Small intestine (tissue), 7 donors: ENCODE results near the gene TTLL8. TPM values are rescaled to one million over a fixed set of nuclear protein-coding genes. Genes with fewer than 3 reads are reported as not detected.

ENCODE experiments used
- DNase-seq, 2 donors: peaks; one replicate each; pipeline versions ENCODE4 v3.0.0 to v3.0.0-alpha.2; 2013
- FAIRE-seq: peaks from 2 replicates; lab custom pipeline; 2012; peaks lifted over from hg19 to GRCh38; lab: Jason Lieb, UNC
- H3K27ac ChIP-seq, 3 donors: one replicate each; pipeline ENCODE4 v1.5.1; 2013; ENCODE audit warnings: low read length in 2 of 3, mild to moderate bottlenecking in 2 of 3, control low read depth in 1 of 3, inconsistent platforms in 1 of 3, low read depth in 1 of 3, moderate library complexity in 1 of 3
- H3K27me3 ChIP-seq, 3 donors: one replicate each; pipeline ENCODE4 v1.6.1; 2013; ENCODE audit warnings: low read length in 3 of 3, inconsistent platforms in 1 of 3; ENCODE audit not compliant: control insufficient read depth in 3 of 3, insufficient read depth in 3 of 3
- H3K36me3 ChIP-seq, 3 donors: one replicate each; pipeline ENCODE4 v1.6.1; 2013; ENCODE audit warnings: low read length in 3 of 3, inconsistent platforms in 1 of 3, low read depth in 1 of 3, mild to moderate bottlenecking in 1 of 3, moderate library complexity in 1 of 3; ENCODE audit not compliant: control insufficient read depth in 3 of 3, insufficient read depth in 2 of 3
- H3K4me1 ChIP-seq, 3 donors: one replicate each; pipeline ENCODE4 v1.6.1; 2013; ENCODE audit warnings: low read length in 2 of 3, inconsistent platforms in 1 of 3, low read depth in 1 of 3, mild to moderate bottlenecking in 1 of 3, moderate library complexity in 1 of 3; ENCODE audit not compliant: control insufficient read depth in 3 of 3, insufficient read depth in 2 of 3
- H3K4me3 ChIP-seq, 3 donors: one replicate each; pipeline ENCODE4 v1.5.1; 2013; ENCODE audit warnings: low read length in 3 of 3, control low read depth in 1 of 3, inconsistent platforms in 1 of 3, low read depth in 1 of 3, mild to moderate bottlenecking in 1 of 3, moderate library complexity in 1 of 3
- H3K9me3 ChIP-seq, 2 donors: one replicate each; pipeline ENCODE4 v1.6.1; 2013; ENCODE audit warnings: low read depth in 1 of 2, low read length in 1 of 2; ENCODE audit not compliant: control insufficient read depth in 2 of 2, insufficient read depth in 1 of 2
- WGBS, 3 donors: extraction: QIAGEN DNeasy Blood & Tissue Kit; methylation state at CpG; one replicate each; pipeline ENCODE4 v1.1.7; 2013; 5-methylcytosine and 5-hydroxymethylcytosine counted together
- polyA plus RNA-seq, 4 donors: library from polyadenylated mRNA; stranded (reverse) in 3 of 4; unstranded in 1 of 4; fragments of 200-250 nt in 3 of 4; fragments of 120-200 nt in 1 of 4; gene quantifications; one replicate each; pipeline versions ENCODE4 v1.2.1 to v1.2.3, GENCODE V29; 2013
- donor health status: healthy with polysubstance abuse.
- donor health status: control.
- donor health status: control.
- donor health status: Bipolar disorder and iron deficiency.
- donor health status: healthy.

Gene TTLL8
- polyA plus RNA-seq, 4 donors: not detected

DNA sequence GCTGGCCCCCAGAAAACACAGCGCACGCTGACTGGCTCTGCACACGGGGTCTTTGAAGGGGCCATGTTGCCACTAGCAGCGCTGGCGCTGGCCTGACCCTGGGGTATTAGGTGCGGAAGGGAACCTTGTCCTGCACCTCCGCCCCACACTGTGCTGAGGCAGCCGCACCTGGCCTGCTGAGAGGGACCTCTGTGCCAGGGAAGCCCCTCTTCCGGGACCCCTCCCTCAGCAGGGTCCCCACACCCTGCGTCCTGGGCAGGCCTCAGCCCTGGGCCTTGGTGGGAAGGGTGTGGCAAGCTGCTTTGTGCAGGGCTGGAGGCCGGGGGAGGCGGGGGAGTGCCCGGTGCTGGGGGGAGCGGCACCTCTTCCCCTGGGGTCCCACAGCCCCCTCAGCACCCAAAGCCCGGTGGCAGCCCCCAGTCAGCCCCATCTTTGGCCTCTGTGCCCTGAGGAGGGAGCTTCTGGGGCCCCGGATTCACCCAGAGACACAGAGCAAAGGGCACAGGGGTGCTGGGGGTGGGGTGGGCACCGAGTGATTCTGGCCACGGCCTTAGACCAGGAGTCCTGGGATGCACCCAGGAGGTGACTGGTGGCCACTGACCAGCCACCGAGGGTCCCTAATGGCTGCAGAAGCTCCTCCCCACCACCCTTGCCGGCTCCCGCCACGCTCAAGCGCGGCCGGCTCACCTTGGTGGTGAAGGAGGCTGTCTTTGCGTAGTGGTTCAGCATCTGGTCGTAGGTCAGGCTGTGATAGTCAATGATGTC is 11.4 kb downstream of the TTLL8 start:
- 66 to 83% (median 71%) methylated on average over 21 to 27 of the region's 27 CpGs for WGBS, 3 donors
- no peak for DNase-seq
- Histone ChIP-seq H3K9me3 (no peaks in the 10 kb centered on the region), H3K36me3 (no peaks in the 10 kb centered on the region), H3K4me3 (no peak overlapping the region), H3K4me1 (no peaks in the 10 kb centered on the region), H3K27me3 (peaks cover 0 to 5% (median 0%) of the 10 kb centered on the region in 3 donors), H3K27ac (no peak overlapping the region)
- no peak for FAIRE-seq

- Histone ChIP-seq H3K27me3 (peaks cover 0 to 5% (median 0%) of the 10 kb centered on the region in 3 donors), H3K36me3 (no peaks in the 10 kb centered on the region), H3K4me3 (no peak overlapping the region), H3K9me3 (no peaks in the 10 kb centered on the region), H3K4me1 (no peaks in the 10 kb centered on the region), H3K27ac (no peak overlapping the region)
- DNase-seq: no peak
- WGBS, 3 donors: 69 to 75% (median 70%) methylated on average over 18 to 19 of the region's 19 CpGs
- no peak for FAIRE-seq
Observed at GRCh38 chr22:50046019-50046415, 12.1 kb downstream of the TTLL8 start.

GRCh38 chr22:50045211-50046018 is 12.7 kb downstream of the TTLL8 start:
- H3K27me3 ChIP-seq: peaks cover 0 to 5% (median 0%) of the 10 kb centered on the region in 3 donors
- no peaks in the 10 kb centered on the region for H3K36me3 ChIP-seq
- no peaks in the 10 kb centered on the region for H3K4me1 ChIP-seq
- H3K27ac ChIP-seq: no peak overlapping the region
- no peak overlapping the region for H3K4me3 ChIP-seq
- no peaks in the 10 kb centered on the region for H3K9me3 ChIP-seq
- DNase-seq: no peak
- FAIRE-seq: no peak
- 73 to 80% (median 73%) methylated on average over 30 to 35 of the region's 35 CpGs for WGBS, 3 donors

- Histone ChIP-seq H3K27ac (no peak overlapping the region), H3K9me3 (no peaks in the 10 kb centered on the region), H3K4me1 (no peaks in the 10 kb centered on the region), H3K36me3 (no peaks in the 10 kb centered on the region), H3K27me3 (peaks cover 0 to 5% (median 0%) of the 10 kb centered on the region in 3 donors), H3K4me3 (no peak overlapping the region)
- DNase-seq (no peak), FAIRE-seq (no peak)
- WGBS, 3 donors: 52 to 71% (median 60%) methylated on average over 30 of the region's 30 CpGs
Observed at GRCh38 chr22:50044485-50045118, 13.5 kb downstream of the TTLL8 start.

DNA sequence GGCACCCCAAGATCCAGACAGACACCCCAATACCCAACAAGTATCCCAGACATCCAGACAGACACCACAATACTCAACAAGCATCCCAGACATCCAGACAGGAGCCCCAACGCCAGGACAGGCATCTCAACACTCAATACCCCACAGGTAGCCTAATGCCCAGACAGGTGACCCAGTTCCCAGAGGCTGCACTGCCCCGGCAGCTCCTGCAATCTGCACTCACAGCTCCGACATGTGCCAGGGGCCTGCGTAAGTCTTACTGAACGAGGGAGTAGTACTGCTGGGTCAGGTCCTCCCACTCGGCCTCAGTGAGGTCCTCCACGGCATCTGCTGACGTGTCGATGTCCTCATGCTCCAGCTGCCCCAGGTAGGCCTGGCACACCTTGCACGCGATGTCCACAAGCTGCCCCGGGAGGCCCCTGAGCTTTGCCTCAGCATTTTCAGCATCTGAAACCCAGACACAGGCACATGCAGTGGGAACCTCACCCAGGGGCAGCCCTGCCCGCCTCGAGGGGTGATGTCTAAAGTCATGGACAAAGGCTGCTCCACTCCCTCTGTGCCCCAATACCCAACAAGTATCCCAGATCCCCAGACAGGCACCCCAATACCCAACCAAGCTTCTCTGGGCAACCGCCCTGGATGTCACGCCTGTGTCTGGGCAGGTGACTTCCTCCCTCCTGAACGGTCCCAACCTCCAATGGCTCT is 16.6 kb downstream of the TTLL8 start:
- FAIRE-seq: no peak
- no peaks in the 10 kb centered on the region for H3K36me3 ChIP-seq
- H3K27ac ChIP-seq: no peak overlapping the region
- peaks cover 0 to 5% of the 10 kb centered on the region in 2 donors for H3K9me3 ChIP-seq
- no peak for DNase-seq
- H3K4me1 ChIP-seq: no peaks in the 10 kb centered on the region
- 75 to 84% (median 81%) methylated on average over 17 of the region's 17 CpGs for WGBS, 3 donors
- peaks cover 0 to 5% (median 0%) of the 10 kb centered on the region in 3 donors for H3K27me3 ChIP-seq
- H3K4me3 ChIP-seq: no peak overlapping the region

DNA sequence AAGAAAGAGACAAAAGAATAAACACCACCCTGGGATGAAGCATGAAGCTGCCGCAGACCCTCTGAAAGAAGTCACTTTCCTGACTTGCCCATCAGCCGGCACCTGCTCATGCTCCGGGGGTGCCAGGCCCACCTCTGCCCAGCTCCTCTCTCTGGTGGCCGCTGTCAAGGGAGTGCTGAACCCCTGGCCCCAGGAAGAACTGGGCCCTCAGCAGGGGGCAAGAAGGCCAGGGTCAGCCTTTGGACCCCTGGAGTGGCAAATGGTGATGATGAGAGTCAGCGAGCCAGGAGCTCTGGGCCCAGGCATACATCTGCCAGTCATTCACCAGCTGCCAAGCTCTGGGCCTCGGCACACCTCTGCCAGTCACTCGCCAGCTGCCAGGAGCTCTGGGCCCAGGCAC is 17.4 kb downstream of the TTLL8 start:
- peaks cover 0 to 5% of the 10 kb centered on the region in 2 donors for H3K9me3 ChIP-seq
- FAIRE-seq: no peak

DNA sequence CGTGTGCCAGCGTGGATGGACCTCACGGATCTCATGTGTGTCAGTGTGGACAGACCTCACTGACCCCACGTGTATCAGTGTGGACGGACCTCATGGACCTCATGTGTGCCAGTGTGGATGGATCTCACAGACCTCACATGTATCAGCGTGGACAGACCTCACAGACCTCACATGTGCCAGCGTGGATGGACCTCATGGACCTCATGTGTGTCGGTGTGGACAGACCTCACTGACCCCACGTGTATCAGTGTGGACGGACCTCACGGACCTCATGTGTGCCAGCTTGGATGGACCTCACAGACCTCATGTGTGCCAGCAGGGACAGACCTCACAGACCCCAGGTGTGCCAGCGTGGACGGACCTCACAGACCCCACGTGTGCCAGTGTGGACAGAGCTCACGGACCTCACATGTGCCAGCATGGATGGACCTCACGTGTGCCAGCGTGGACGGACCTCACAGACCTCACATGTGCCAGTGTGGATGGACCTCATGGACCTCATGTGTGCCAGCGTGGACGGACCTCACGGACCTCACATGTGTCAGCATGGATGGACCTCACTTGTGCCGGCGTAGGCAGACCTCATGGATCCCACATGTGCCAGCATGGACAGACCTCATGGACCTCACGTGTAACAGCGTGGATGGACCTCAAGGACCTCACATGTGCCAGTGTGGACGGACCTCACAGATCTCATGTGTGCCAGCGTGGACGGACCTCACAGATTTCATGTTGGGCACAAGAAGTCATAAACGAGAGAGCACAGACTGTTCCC is 18.2 kb downstream of the TTLL8 start:
- no peaks in the 10 kb centered on the region for H3K36me3 ChIP-seq
- H3K27ac ChIP-seq: no peak overlapping the region
- no peaks in the 10 kb centered on the region for H3K4me1 ChIP-seq
- H3K4me3 ChIP-seq: no peak overlapping the region
- DNase-seq (no peak), FAIRE-seq (no peak)
- H3K9me3 ChIP-seq: peaks cover 0 to 5% of the 10 kb centered on the region in 2 donors
- WGBS, 3 donors: 90 to 94% (median 92%) methylated on average over 29 of the region's 29 CpGs
- H3K27me3 ChIP-seq: peaks cover 0 to 2% (median 2%) of the 10 kb centered on the region in 3 donors

More for the DNA sequence above, 17.4 kb downstream of the TTLL8 start:
- H3K4me3 ChIP-seq: no peak overlapping the region
- no peak overlapping the region for H3K27ac ChIP-seq
- DNase-seq: no peak
- no peaks in the 10 kb centered on the region for H3K4me1 ChIP-seq
- peaks cover 0 to 4% (median 1%) of the 10 kb centered on the region in 3 donors for H3K27me3 ChIP-seq
- no peaks in the 10 kb centered on the region for H3K36me3 ChIP-seq
- WGBS, 3 donors: 65 to 86% (median 71%) methylated on average over 7 of the region's 7 CpGs
